SKM-1 treated with dmso at 0.1 percent for 144 hours (cell line): ENCODE data around the gene RASGRP2.
A peak's percentile ranks its signal among the peaks of the same experiment; 100 is the strongest.

Experiments
- DNase-seq: peaks from one replicate; lab custom pipeline; 2025; ENCODE audit not compliant: unreplicated experiment; lab: John Stamatoyannopoulos, UW

RASGRP2 gene

GRCh38 chr11:64771861-64772260 is 27.9 kb upstream of the RASGRP2 start:
- no peak for DNase-seq

GRCh38 chr11:64770120-64770519 is 26.2 kb upstream of the RASGRP2 start:
- DNase-seq: no peak

GRCh38 chr11:64769283-64769682 is 25.3 kb upstream of the RASGRP2 start:
- no peak for DNase-seq

GRCh38 chr11:64768300-64768694 is 24.4 kb upstream of the RASGRP2 start:
- DNase-seq: no peak

- DNase-seq: peak; percentile 37
Measured at GRCh38 chr11:64767344-64768299, 23.7 kb upstream of the RASGRP2 start.

GRCh38 chr11:64766881-64767280 is 22.9 kb upstream of the RASGRP2 start:
- no peak for DNase-seq

- no peak for DNase-seq
Measured at GRCh38 chr11:64765851-64766665, 22.1 kb upstream of the RASGRP2 start.

- no peak for DNase-seq
Measured at GRCh38 chr11:64765291-64765850, 21.4 kb upstream of the RASGRP2 start.

- DNase-seq: no peak
Measured at GRCh38 chr11:64764753-64765152, 20.8 kb upstream of the RASGRP2 start.

GRCh38 chr11:64764040-64764611 is 20.2 kb upstream of the RASGRP2 start:
- DNase-seq: no peak

- no peak for DNase-seq
Measured at GRCh38 chr11:64763526-64764039, 19.6 kb upstream of the RASGRP2 start.

- DNase-seq: no peak
Measured at GRCh38 chr11:64762674-64763525, 19.0 kb upstream of the RASGRP2 start.

- DNase-seq: no peak
Measured at GRCh38 chr11:64762277-64762673, 18.3 kb upstream of the RASGRP2 start.

GRCh38 chr11:64760759-64761420 is 16.9 kb upstream of the RASGRP2 start:
- DNase-seq: no peak

- DNase-seq: no peak
Measured at GRCh38 chr11:64759722-64760719, 16.1 kb upstream of the RASGRP2 start, which contains the start of gene PYGM. PYGM (minus strand) TSS chr11:64759974; CDS start chr11:64759898, 76 bp downstream.

- no peak for DNase-seq
Measured at GRCh38 chr11:64759131-64759721, 15.3 kb upstream of the RASGRP2 start.

- DNase-seq: no peak
Measured at GRCh38 chr11:64758330-64759079, 14.6 kb upstream of the RASGRP2 start.
